Epithelial cell of prostate (primary cell): Measurements from ENCODE around the gene NRCAM.
"Not testable (repeated sequence)": the region's sequence is repeated elsewhere in the genome, so short reads cannot be mapped to it uniquely, and the experiment has no call there.

Source experiments
- DNase-seq: peaks from one replicate; pipeline ENCODE4 v3.0.0-alpha.2; 2011; ENCODE audit warnings: low read depth, low spot score
- H3K27ac ChIP-seq: fragments of 450-650 bp; 2 replicates; pipeline ENCODE4 v1.5.1; 2017; ENCODE audit warnings: mild to moderate bottlenecking

Gene NRCAM

GRCh38 chr7:108455998-108456677, at the start of gene NRCAM:
Gene NRCAM, minus strand, starts transcription at chr7:108456436. Its CDS starts 216,372 bp downstream, at chr7:108240064.
- H3K27ac ChIP-seq, result no peak within 1 kb of the TSS
- DNase-seq, result no peak

GRCh38 chr7:108504576-108504975, 48.3 kb upstream of the NRCAM start:
- H3K27ac ChIP-seq, DNase-seq: not testable (repeated sequence)

- DNase-seq, result no peak
- H3K27ac ChIP-seq, result no peak overlapping the region
Measured at GRCh38 chr7:108503112-108504026, 47.1 kb upstream of the NRCAM start.

DNA sequence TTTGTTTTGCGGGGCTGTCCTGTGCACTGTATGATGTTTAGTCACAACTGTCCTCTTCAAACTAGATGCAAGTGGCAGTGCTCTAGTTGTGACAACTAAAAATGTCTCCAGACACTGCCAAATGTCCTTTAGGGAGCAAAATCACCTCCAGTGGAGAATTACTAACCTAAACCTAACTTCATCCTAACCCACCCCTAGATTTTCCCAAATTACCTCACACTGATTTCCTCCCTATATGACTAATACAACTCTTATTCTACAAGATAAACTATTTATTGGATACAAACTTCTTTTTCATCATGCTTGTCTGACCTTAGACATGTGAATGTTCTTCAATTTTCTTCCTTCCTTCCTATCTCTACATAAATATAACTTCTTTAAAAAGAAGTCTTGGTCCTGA, 43.3 kb upstream of the NRCAM start:
- no peak for DNase-seq
- no peak overlapping the region for H3K27ac ChIP-seq

DNA sequence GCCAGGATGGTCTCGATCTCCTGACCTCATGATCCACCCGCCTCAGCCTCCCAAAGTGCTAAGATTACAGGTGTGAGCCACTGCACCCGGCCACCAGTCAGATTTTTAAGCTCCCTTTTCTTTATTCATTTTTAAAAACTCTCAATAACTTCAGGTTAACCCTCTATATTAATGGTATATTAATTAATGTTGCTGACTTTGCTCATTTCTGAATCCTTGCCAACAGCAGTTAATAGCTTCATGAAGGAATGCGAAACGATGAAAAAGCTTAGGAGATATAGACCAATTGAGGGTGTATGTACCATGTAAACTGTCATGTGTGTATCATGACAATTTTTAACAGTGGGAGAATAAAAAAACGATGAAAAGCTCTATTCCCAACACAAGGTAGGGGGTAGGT, 42.2 kb upstream of the NRCAM start:
- no peak overlapping the region for H3K27ac ChIP-seq
- DNase-seq, result no peak

GRCh38 chr7:108497082-108497725, 41.0 kb upstream of the NRCAM start:
- no peak overlapping the region for H3K27ac ChIP-seq
- DNase-seq, result no peak

GRCh38 chr7:108492742-108493141, 36.5 kb upstream of the NRCAM start:
- DNase-seq, result peak; percentile 26
- H3K27ac ChIP-seq, result no peak overlapping the region

DNA sequence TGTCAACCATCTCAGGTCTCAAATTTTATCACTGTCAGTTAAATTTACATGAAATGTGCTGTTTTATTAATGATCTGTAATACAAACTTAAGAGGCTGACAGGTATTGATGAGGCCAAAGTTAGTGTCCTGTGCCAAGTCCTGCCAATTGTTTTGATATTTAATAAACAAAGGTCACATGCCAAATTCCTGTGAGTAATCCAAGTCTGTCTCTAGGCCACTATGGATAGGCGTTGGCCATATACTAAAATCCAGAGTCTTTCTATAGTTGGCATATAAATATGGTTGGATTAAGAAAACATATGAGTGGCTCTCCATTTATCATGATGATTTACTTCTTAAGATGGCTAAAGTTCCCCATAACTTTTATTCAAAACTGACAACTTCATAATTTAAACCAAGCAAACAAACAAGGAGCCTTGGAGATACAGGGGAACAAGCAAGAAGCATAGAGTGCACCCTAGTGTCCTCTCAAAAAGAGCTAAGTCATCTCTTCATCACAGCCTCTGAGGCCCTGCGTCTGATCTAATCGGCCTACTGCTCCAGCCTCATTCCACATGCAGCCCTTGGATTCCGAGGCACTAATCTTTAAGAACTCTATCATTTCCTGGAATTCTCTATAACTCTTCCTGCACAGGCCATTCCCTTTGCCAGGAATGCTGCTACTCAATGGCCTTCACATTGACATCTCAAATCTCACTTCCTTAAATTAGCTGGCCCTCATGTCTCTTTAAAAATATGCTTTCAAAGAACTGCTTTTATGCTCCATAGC, 32.7 kb upstream of the NRCAM start:
- no peak for DNase-seq
- H3K27ac ChIP-seq, result no peak overlapping the region

DNA sequence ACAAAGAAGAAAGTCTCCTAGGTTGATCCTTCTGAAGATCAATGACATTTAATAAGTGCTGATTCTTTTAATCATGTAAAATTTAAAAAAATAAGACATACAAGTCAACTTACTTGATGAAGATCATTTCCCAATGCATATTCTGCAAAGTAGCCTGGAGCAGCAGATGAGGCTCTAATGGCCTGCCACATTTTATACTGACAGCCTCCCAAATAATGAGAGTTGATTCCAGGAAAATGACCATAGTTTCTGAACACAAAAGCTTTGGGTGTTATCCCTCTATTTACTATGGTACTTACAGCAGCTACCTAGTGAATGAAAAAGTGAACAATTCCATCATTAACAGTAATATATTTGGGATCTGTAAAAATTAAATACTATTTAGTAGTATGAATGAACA, 31.4 kb upstream of the NRCAM start:
- DNase-seq, result no peak

DNA sequence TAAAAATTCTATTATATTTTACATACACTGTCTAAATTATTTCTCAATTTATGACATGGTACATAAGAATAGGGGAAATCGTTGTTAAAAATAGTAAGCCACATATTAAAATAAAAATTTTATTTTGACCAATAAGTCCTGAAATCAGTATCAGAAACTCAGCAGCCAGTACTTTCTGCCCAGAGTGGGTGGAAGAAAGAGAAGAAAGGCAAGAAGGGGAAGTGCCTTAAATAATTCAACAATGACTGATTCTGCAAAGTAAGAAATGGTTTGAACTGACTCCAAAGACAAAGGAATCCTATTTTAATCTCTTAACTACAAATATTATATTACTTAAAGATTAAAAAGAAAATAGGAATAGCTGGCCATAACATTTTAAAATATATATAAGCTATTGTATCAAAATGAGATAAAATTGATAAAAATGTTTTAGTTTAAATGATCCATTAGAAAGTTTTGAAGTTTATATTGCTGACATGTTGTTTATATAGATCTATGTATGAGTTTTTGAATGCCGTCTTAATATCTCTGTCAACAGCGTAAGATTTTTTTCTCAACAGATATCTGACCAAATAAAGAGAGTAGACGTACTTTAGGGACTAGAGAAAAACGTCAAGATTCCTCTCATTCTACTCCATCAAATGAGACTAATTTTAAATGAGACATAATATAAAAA, 30.2 kb upstream of the NRCAM start:
- H3K27ac ChIP-seq, result no peak overlapping the region
- DNase-seq, result no peak

More for the DNA sequence above, 31.4 kb upstream of the NRCAM start:
- no peak overlapping the region for H3K27ac ChIP-seq

DNA sequence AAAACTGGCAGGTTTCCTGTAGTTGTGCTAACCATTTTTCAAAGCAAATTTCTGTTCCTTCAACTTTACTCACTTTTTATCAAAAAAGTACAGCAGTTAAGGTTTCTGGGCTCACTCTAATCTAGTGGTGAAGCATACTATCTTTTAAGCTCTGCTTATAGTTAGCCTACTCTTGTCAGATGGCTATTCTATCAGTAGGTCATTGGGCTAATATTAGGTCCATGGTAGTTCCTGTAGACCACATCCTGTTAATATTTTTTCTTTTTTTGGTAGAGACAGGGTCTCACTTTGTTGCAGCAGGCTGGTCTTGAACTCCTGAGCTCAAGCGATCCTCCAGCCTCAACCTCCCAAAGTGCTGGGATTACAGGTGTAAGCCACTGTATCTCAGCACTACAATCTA, 27.9 kb upstream of the NRCAM start:
- DNase-seq, result no peak
- H3K27ac ChIP-seq, result no peak overlapping the region

GRCh38 chr7:108480311-108480710, 24.1 kb upstream of the NRCAM start:
- H3K27ac ChIP-seq, result no peak overlapping the region
- no peak for DNase-seq

- no peak overlapping the region for H3K27ac ChIP-seq
- no peak for DNase-seq
Measured at GRCh38 chr7:108479751-108480150, 23.5 kb upstream of the NRCAM start.

GRCh38 chr7:108479118-108479517, 22.9 kb upstream of the NRCAM start:
- no peak for DNase-seq
- H3K27ac ChIP-seq, result no peak overlapping the region

GRCh38 chr7:108468246-108468645, 12.0 kb upstream of the NRCAM start:
- no peak for DNase-seq
- no peak overlapping the region for H3K27ac ChIP-seq

DNA sequence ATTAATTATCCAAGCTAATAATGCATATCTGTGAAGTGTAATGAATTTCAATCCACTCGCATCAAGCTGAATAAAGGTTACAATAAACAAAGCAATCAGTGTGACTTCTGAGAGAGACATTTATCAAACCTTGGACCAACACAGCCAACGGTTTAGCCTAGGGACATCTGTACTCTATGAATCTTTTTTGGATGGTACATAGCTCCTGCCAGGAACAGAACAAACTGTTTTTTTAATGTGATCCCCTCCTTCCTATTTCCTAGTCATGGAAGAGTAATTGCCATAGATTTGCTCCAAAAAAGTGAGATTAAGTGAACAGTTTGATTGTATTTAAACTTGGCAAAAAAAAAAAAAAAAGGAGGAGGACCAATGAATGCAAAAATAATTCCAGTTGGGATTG, 11.2 kb upstream of the NRCAM start:
- DNase-seq, result no peak
- H3K27ac ChIP-seq, result no peak overlapping the region

DNA sequence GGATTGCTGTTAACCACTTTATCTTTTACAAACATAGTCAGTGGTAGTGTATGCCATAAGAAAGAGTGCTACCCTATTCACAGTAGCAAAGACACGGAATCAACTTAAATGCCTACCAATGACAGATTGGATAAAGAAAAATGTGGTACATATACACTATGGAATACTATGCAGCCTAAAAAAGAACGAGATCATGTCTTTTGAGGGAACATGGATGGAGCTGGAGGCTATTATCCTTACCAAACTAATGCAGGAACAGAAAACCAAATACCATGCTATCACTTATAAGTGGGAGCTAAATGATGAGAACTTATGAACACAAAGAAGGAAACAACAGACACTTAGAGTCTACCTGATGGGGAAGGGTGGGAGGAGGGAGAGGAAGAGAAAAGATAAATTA, 10.1 kb upstream of the NRCAM start:
- not testable (repeated sequence) for DNase-seq, H3K27ac ChIP-seq

DNA sequence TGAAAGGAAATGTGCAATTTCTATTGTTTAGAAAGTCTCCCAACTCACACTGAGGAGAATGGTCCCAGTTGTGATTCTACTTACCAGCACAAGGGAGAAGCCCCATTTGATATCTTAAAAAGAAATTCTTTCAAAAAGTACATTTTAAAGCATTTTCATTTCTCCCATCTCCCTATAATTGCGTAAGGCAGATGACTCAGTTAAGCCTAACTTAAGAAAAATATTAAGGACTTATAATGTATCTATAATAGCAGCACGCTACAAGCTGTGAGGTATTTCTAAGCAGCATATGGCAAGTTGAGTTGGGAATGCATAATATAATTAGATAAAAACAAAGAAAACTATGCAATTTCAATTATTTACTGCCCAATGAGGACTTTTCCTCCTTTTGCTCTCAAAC, 8.5 kb upstream of the NRCAM start:
- H3K27ac ChIP-seq, result no peak overlapping the region

DNA sequence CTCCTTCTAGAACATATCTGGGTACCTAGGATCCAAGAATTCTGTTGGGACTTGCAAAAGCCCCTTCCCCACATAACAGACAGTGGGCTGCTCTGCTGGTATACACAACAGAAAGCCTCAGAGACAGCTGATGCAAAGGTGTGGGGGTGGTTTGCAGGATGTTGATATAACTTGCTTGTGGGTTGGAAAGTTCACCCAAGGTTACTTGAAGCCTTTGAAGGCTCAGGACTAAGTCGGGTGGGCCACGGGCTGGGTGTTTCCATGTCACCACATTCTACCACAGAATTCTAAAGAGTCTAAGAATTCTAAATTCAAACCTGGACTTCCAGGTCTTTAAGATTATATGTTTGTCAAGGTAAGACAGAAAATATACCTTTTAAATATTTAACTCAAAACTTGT, 7.4 kb upstream of the NRCAM start:
- DNase-seq, result no peak
- H3K27ac ChIP-seq, result no peak overlapping the region

More for the DNA sequence above, 8.5 kb upstream of the NRCAM start:
- DNase-seq, result no peak

GRCh38 chr7:108461840-108462239, 5.6 kb upstream of the NRCAM start:
- DNase-seq, result no peak
- H3K27ac ChIP-seq, result no peak overlapping the region
